ENCODE measurements around the gene CTSW.

Gene CTSW

DNA sequence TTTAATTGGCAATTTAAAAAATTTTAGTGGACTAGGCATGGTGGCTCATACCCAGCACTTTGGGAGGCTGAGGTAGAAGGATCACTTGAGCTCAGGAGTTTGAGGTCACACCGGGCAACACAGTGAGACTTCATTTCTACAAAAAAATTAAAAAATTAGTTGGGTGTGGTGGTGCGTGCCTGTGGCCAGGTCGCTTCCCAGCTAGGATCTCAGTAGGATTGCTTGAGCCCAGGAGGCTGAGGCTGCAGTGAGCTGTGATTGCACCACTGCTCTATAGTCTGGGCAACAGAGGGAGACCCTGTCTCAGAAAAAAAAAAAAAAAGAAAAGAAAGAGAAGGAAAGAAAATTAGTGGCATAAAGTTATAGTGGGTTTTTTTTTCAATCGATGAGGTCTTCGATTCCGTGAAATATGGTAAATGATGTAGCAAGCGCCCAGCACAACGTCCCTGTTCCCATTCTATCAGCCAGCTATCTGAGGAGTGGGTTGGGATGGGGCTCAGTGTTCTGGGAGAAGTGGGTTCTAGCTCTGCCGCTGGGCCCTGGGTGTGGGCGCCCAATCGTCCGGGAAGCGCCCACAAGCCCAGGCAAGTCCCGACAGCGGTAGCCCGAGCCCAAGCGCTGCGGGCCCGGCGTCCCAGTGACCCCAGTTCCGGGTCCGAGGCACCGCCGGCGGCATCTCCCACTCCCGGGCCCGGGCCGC, 19.2 kb downstream of the CTSW start:
- in situ Hi-C loops (cut with MboI; ENCODE audit: low sequenced_read_pairs): no loop called here

DNA sequence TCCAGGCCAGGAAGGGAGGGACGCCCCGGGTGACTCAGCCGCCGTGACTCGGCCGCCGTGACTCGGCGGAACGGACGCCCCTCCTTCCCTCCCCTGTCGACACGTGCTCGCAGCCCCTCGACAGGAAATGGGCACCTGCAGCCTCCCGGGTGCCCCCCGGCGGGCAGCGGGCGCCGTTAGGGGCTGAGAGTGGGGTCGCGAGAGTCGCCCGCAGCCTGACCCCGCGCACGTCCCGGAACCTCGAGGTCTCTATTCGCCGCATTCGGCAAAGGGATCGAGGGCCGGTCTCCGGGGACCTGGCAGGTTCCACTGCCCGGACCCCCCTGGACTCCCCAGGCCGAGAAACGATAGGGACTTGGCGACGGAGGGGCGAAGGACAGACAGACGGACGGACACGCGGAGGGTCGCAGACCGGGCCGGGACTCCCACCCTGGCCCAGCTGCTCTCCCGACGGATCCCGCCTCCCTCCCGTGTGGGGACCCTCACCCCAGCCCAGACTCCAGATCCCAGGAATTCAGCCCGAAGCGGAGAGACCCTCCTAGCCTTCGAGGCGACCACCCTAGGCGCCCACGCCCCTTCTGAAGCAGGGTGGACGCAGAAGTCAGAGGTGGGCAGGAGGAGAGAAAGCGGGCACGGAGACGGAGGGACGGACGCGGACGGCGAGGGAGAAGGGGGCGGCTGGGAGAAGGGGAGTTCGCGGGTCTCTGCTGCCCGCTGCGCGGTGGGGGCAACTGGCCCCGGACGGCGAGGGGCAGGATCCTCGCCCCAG, 19.9 kb downstream of the CTSW start:
- in situ Hi-C loops (cut with MboI; ENCODE audit: low sequenced_read_pairs): no loop called here

DNA sequence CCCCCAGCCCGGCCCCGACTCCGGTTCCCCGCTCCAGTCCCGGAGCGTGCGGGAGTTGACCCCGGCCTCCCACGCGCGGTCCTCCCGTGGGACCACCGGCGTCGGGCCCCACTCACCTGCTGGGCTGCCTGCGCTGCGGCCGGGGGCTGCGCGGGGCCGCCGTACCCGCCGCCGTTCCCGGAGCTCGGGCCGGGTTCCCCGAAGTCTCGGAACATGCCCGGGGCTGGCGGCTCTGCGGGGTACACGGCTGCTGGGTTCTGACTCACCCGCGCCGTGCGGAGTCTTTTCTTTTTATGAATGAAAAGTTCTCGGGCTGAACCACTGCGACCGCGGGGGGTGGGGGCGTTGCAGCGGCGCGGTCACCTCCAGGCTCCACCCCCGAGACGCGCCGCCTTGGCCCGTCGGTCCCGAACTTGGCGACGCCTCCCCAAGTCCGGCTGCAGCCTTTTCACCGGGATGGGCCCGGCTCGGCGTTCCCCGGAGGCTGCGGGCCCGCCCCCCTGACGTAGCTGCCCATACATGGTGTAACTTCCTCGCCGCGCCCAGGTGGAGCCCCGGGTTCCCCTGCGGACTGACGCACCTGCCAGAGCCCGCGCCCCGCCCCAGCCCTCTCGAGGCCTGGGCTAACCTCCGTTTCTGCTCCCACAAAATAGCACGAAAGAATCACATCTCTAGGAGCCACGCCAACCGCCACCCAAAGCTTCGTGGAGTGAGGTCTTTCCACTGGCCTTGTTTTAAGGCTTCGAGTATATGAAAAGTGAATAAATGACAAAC, 20.7 kb downstream of the CTSW start, which contains the start of gene FOSL1:
TSS of gene FOSL1 (minus strand) at position 264 of the 774 bp plus-strand sequence. CDS start at position 215, 49 bp downstream.
- in situ Hi-C loops (cut with MboI; ENCODE audit: low sequenced_read_pairs): no loop called here

DNA sequence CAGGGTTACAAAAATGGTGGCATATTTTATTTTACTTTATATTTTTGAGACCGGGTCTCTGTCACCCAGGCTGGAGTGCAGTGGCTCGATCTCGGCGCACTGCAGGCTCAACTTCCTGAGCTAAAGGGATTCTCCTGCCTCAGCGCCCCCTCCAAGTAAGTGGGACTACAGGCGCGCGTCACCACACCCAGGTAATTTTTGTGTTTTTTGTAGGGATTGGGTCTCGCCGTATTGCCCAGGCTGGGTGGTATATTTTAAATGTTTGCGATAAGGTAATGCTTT, 21.2 kb downstream of the CTSW start:
- in situ Hi-C loops (cut with MboI; ENCODE audit: low sequenced_read_pairs): no loop called here

DNA sequence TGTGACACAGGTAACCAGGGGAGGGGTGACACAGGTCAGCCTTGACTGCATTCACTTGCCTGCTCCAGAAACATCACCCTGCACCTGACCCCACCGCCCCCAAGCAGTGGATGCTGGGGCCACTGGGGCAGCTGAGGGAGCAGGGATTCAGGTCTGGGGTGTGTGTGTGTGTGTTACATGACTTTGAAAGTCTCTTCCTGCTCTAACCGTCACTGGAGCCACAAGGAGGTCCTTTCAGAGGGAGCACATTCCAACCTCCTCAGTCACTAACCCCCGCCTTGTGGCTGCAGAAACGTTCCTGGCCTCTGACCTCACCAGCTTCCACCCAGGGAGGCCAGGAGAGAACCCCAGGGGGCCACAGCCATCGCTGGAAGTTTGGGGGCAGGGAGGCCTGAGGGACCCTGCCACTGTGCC, 23.4 kb downstream of the CTSW start:
- in situ Hi-C loops (cut with MboI; ENCODE audit: low sequenced_read_pairs): no loop called here

DNA sequence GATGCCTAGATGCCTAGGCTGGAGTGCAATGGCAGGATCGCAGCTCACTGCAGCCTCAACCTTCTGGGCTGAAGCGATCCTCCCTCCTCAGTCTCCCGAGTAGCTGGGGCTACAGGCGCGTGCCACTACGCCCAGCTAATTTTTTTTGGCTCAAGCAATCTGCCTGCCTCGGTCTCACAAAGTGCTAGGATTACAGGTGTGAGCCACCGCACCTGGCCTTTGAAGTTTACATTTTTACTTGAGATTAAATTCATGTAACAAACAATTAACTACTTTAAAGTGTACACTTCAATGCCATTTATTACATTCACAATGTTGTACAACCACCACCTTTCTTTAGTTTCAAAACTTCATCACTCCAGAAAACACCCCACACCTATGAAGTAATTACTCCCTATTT, 24.1 kb downstream of the CTSW start:
- in situ Hi-C loops (cut with MboI; ENCODE audit: low sequenced_read_pairs): no loop called here

DNA sequence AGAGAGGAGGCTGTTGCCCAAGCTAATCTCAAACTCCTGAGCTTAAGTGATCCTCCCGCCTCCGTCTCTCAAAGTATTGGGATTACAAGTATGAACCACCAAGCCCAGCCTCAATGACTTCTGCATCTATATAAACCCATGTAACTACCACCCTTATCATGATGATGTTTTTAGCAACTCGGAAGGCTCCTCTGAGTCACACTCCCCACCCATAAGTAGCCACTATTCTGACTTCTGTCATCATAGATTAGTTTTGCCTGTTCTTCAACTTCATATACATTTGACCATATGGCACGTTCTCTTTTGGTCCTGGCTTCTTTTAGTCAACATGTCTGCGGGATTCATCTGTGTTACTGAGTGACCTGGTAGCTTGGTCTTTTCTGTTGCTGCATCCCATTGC, 27.0 kb downstream of the CTSW start:
- in situ Hi-C loops (cut with MboI; ENCODE audit: low sequenced_read_pairs): no loop called here

DNA sequence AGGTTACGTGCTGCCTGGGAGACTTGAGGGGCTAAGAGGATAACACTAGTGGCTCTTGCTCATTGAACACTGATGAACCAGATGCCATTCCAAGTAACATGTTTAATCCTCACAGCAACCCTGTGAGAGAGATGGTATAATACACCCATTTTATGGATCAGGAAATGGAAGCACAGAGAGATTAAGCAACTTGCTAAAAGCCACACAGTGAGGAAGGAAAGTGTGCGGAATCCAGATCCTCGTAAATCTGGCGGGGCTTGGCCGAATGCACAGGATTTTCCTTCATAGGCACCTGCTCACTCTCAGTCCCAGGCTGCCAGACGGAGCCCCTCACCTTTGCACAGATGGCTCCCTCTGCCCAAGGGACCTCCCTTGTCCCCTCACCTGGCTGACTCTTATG, 28.2 kb downstream of the CTSW start:
- in situ Hi-C loops (cut with MboI; ENCODE audit: low sequenced_read_pairs): no loop called here

DNA sequence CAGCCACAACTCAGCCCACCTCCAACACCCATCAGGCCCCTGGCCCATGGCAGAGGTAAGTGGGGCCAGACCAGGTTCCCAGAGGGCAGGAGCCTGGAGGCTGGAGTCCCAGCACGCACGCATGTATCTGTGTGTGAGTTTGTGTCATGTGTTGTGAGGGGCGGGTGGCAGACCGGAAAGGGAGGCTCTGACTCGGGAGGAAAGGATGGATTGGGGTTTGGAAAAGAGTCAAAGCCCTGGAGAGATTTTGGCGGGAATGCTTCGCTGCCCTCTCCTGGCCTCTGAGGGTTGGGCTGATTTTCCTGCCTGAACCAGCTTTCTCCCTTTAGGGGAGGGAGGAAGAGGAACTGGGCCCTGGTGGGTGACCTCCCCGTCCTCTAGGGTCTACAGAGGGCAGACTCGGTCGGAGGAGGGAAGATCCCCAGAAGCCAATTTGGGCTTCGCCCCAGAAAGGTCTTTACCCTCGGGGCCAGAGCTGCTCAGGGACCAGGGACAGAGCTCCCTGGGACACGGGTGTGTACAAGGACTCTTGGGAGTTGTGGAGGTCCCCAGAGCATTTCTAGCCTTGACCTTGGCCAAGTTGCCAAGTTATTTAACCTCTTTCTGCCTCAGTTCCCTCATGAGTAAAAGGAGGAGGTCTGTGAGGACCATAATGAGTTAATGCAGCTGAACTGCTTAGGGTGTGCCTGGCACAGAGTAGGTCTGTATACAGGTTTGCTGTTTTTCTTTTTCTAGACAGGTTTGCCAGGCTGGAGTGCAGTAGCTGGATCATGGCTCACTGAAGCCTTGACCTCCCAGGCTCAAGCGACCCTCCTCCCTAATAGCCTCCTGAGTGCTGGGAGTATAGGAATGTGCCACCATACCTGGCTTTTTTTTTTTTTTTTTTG, 32.3 kb downstream of the CTSW start:
- in situ Hi-C loops (cut with MboI; ENCODE audit: low sequenced_read_pairs): no loop called here

DNA sequence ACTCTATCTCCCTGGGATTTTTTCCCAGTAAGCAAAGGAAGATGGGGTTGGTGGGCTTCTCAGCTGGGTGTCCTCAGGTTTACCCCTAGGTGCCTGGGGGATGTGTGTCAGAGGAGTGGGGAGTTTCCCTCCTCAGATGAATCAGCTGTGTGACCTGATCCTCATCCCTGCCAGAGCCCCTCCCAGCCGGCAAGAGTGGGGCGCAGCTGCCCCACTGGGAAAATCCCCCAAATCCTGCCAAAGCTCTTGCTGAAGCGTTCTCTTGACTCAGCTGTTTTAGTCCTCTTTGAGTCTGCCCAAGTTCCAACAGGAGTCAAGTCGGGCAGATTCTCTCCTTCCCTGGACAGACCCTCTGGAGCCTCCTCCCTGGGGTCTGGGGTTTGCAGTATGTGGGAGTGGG, 33.2 kb downstream of the CTSW start:
- in situ Hi-C loops (cut with MboI; ENCODE audit: low sequenced_read_pairs): no loop called here

DNA sequence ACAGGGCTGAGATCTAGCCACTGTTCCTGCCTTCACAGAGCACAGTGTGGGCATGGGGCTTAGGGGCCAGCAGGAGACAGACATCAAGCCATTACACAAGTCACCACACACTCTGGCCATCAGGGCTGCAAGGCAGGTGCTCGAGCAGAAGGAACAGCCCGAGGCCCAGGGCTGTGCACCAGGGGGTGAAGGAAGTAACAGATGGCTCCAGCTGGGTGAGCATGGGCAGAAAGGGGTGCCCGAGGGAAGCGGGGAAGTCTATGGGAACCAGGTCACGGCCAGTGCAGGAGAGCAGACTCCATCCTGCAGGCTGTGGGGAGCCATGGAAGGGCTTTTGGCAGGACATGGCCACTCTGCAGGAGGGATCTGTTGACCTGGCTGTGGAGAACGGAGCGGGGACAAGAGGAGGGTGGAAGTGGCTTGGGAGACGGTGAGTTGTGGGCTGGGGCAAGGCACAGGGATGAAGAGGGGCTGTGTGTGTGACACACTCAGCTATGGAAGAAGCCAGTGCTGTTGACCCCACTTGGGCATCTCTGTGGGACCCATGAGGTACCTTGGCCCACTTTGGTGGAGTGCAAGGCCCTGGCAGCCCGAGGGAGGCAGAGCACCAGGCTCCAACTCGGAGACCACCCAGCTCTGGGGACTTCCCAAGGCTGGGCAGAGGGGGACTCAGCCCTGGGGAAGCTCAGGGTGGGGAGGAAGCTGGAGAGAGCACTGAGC, 35.6 kb downstream of the CTSW start:
- in situ Hi-C loops (cut with MboI; ENCODE audit: low sequenced_read_pairs): no loop called here

DNA sequence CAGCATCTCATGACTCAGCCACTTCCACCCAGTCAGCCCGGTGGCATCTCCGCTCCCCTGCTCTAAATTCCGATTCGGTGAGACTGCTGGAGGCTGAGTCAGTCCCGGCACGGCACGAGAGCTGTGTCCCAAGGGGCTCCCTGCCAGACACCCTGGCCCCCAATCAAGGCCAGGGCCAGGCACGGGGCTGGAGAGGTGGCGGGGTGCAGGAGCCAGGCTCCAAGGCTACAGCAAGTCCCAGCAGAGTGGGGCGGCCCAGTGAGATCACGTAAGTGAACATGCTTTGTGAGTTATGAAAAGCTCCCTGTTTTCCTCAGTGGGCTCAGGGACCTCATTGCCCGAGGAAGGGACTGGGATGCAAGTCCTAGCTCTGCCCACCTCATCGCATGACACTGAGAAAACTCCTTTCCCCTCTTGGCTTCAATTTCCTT, 36.2 kb downstream of the CTSW start:
- in situ Hi-C loops (cut with MboI; ENCODE audit: low sequenced_read_pairs): no loop called here

DNA sequence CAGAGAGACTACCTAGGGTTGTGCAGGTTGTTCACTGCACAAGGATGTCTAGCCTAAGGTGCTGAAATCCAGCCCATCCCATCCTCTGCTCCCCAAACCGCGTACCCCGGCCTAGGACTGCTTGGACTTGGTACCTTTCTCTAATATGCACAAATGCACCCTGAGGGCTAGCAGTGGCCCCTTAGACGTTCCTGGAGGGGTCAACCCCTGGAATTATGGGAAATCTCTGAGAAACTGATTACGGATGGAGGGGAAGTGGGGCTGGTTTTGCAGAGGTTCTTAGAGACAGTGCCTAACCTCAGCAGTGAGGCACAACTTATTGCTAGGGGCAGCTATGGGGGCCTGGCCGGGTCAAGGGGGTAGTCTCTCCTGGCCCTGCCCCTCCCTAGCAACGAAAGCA, 36.8 kb downstream of the CTSW start:
- in situ Hi-C loops (cut with MboI; ENCODE audit: low sequenced_read_pairs): no loop called here

DNA sequence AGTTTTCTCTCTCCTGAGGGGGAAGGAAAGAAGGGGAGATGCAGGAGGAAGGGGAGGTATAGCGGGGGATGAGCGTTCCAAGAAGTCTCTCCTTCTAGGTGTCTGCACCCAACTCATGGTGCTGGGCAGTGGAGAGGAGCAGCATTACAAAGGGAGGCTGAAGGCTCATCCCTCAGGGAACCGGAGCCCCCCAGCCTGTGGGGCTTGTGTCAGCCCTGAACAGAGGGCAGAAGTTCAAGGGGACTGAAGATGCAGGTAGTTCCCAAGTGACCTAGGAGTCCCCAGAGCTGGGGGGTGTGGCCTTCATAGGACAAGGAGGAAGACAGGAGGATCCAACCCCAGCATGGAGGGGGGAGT, 37.4 kb downstream of the CTSW start:
- in situ Hi-C loops (cut with MboI; ENCODE audit: low sequenced_read_pairs): no loop called here

DNA sequence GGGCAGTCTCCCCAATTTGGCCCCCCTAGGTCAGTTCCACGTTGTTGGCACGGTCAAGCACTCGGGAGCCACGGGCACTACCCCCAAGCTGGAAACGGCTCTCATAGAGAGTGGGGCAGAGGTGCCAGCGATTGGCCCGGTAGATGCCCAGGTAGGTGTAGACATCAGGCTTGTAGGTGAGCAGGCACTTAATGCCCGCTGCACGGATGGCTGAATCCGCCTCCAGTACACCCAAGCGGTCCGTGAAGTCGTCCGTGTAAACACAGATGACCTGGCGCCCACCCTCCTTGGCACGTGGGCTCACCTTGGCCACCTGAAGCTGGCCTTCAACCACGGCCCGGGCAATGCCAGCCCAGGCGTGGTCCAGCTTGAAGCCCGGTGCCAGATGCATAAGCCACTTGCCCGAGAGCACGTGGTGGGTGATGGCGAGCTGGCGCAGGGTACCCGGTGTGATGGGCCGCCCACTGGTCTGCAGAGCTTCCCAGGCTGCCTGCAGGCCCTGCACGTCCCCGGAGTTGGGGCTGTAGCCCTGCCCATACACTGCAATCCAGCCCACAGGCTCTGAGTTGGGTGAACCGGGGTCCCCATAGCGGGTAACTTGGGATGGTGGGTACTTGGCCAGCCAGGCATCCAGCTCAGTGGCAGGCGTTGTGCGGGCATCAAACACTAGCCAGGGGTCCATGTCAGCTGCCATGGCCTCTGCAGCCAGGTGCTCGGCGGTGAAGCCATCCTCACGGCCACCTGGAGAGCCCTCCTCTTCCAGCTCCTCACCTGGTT, 38.0 kb downstream of the CTSW start:
- in situ Hi-C loops (cut with MboI; ENCODE audit: low sequenced_read_pairs): no loop called here

DNA sequence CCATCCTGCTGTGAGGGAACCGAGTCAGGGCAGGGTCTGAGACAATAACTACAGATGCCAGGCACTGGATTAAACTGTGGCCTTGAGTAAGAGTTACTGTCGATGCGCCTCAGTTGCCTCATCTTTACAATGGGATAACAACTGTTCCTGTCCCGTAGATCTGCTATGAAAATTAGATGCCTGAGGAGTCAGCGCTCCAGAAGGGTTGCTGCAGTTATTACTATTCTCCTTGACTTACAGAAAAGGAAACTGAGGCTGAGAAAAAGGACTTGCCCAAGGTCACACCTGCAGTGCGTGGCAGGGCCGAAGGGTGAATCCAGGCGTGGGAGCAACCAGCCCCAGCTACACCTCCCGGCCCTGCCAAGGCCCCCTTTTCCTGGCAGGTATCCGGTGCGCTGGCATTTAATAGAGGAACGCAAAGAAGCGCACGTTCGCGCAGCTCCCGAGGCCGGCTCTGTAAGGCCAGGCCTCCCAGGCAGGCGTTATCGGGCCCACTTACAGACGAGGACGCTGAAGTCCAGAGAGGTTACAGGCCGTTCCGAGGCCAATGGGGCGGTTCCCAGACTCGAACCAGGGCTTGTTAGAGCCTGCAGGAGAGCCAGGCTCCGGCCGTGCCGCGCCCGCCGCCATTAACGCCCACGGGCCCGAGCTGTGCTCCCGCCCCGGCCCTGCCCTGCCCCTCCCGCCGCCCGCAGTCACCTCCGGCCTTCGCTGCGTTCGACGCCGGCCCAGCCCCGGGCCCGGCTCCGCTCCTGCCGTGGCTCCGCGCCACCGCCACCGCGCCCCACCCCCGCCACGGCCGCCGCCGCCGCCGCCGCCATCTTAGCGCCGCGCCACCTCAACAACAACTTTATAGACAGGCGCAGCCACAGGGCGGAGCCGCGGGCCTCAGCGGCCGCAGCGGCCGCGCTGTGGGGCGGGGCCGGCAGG, 38.8 kb downstream of the CTSW start, which contains the start of gene C11orf68:
TSS of gene C11orf68 (minus strand) at position 852 of the 930 bp plus-strand sequence. CDS start at position 821, 31 bp downstream.
- in situ Hi-C loops (cut with MboI; ENCODE audit: low sequenced_read_pairs): no loop called here

DNA sequence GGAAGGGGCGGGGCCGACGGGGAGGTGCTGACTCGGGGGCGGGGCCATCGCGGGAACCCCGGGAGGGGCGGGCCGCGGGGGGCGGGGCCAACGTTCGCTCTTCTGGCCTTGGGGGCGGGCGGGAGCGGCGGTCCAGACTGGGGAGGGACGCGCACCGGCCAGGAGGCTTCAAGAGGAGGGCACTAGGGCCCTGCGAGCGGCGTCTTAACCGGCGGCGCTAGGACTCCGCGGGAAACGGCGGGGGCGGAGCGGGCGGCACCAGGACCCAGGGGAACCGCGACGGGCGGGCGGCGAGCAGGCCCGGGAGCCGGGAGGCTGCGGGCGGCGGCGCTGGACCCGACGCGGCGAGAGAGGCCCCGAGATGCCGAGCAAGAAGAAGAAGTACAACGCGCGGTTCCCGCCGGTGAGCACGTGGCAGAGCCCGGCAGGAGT, 39.5 kb downstream of the CTSW start, which contains the start of gene DRAP1:
TSS of gene DRAP1 (plus strand) at position 286 of the 432 bp plus-strand sequence. CDS start at position 362, 76 bp downstream.
- in situ Hi-C loops (cut with MboI; ENCODE audit: low sequenced_read_pairs): no loop called here

All from HL-60/S4 (cell line).